Caco-2 (cell line): ENCODE measurements around the gene TNS1. TPM values are rescaled to one million over a fixed set of nuclear protein-coding genes. Genes with fewer than 3 reads are reported as not detected.

Source experiments
- BruUV-seq: library from RNA; stranded (reverse); fragments of 400-500 nt; replicated peaks from 2 replicates; lab custom pipeline; 2021; lab: Mats Ljungman, UMichigan
- CTCF ChIA-PET: fragments of 300-600 bp; sonication (Branson Sonifier 250); formaldehyde crosslinking; loops from one replicate; lab custom pipeline; 2022; ENCODE audit warnings: antibody characterized with exemption; lab: Charles Lee
- POLR2A ChIA-PET: fragments of 300-600 bp; sonication (Branson Sonifier 250); formaldehyde crosslinking; loops from one replicate; lab custom pipeline; 2022; ENCODE audit warnings: antibody characterized with exemption; lab: Charles Lee
- DNase-seq, 2 experiments: peaks; one replicate each; pipeline versions ENCODE4 v3.0.0 to v3.0.0-alpha.2; 2020 to 2022
- H3K27me3 ChIP-seq: replicated peaks from 2 replicates; pipeline ENCODE4 v1.6.0; 2011; ENCODE audit warnings: low read length; ENCODE audit not compliant: control insufficient read depth, insufficient read depth
- H3K36me3 ChIP-seq: 2 replicates; pipeline ENCODE4 v1.5.1; 2011; ENCODE audit warnings: low read length; ENCODE audit not compliant: control insufficient read depth, insufficient read depth
- H3K4me1 ChIP-seq: fragments of 250-450 bp; sonication (Bioruptor Pico); 2 replicates; pipeline ENCODE4 v1.5.1; 2020; ENCODE audit warnings: mild to moderate bottlenecking
- H3K4me3 ChIP-seq: 2 replicates; pipeline ENCODE4 v1.5.1; 2011; ENCODE audit warnings: low read depth, mild to moderate bottlenecking, control low read depth, low read length
- H3K9me3 ChIP-seq: fragments of 250-450 bp; sonication (Bioruptor Pico); 2 replicates; pipeline ENCODE4 v1.5.1; 2020; ENCODE audit warnings: mild to moderate bottlenecking, moderate library complexity
- H3K27ac Mint-ChIP-seq: one replicate; pipeline ENCODE4 v1.8.0; 2022; ENCODE audit warnings: mixed read lengths; ENCODE audit not compliant: unreplicated experiment
- H3K27me3 Mint-ChIP-seq: one replicate; pipeline ENCODE4 v1.8.0; 2022; ENCODE audit warnings: mixed read lengths; ENCODE audit not compliant: insufficient read depth, unreplicated experiment
- H3K36me3 Mint-ChIP-seq: one replicate; pipeline ENCODE4 v1.8.0; 2022; ENCODE audit warnings: mild to moderate bottlenecking, mixed read lengths; ENCODE audit not compliant: insufficient read depth, unreplicated experiment
- H3K4me1 Mint-ChIP-seq: one replicate; pipeline ENCODE4 v1.8.0; 2022; ENCODE audit warnings: low read depth, mixed read lengths; ENCODE audit not compliant: unreplicated experiment
- H3K4me3 Mint-ChIP-seq: one replicate; pipeline ENCODE4 v1.8.0; 2022; ENCODE audit warnings: mild to moderate bottlenecking, moderate library complexity, mixed read lengths; ENCODE audit not compliant: unreplicated experiment
- H3K9me3 Mint-ChIP-seq: one replicate; pipeline ENCODE4 v1.8.0; 2022; ENCODE audit warnings: mixed read lengths; ENCODE audit not compliant: unreplicated experiment
- intact Hi-C: fragments of 100-400 bp; cut with micrococcal nuclease; formaldehyde crosslinking; loops from one replicate; pipeline ENCODE4 v1.10.0; 2022; ENCODE audit not compliant: unreplicated experiment
- total RNA-seq: library from RNA; stranded (reverse); gene quantifications from 2 replicates; pipeline ENCODE4 v1.2.3, GENCODE V29; 2022
- TF ChIP-seq, protein P1 (sequence below), 2 experiments: fragments of 200-600 bp in 1 of 2; IDR thresholded peaks; 1 replicate in 1 of 2; 2 replicates in 1 of 2; pipeline versions ENCODE4 v1.5.1 to v1.8.0; 2011 to 2022; ENCODE audit warnings: antibody characterized with exemption in 1 of 2, control low read depth in 1 of 2, inconsistent platforms in 1 of 2, low read depth in 1 of 2, low read length in 1 of 2, mild to moderate bottlenecking in 1 of 2, moderate library complexity in 1 of 2; ENCODE audit not compliant: insufficient read depth in 1 of 2, severe bottlenecking in 1 of 2, unreplicated experiment in 1 of 2

Gene TNS1
- total RNA-seq, 1 experiment from 2014 or later, result 16.1 TPM

- intact Hi-C loops, result no loop called here
- TF ChIP-seq, protein P1, sequence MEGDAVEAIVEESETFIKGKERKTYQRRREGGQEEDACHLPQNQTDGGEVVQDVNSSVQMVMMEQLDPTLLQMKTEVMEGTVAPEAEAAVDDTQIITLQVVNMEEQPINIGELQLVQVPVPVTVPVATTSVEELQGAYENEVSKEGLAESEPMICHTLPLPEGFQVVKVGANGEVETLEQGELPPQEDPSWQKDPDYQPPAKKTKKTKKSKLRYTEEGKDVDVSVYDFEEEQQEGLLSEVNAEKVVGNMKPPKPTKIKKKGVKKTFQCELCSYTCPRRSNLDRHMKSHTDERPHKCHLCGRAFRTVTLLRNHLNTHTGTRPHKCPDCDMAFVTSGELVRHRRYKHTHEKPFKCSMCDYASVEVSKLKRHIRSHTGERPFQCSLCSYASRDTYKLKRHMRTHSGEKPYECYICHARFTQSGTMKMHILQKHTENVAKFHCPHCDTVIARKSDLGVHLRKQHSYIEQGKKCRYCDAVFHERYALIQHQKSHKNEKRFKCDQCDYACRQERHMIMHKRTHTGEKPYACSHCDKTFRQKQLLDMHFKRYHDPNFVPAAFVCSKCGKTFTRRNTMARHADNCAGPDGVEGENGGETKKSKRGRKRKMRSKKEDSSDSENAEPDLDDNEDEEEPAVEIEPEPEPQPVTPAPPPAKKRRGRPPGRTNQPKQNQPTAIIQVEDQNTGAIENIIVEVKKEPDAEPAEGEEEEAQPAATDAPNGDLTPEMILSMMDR (IDR thresholded peaks at IDR 0.05; ENCODE audit: insufficient read depth in 1 of 2, low read depth in 1 of 2, low read length in 1 of 2, severe bottlenecking in 1 of 2, unreplicated experiment in 1 of 2), result no peak
- no peaks in the 10 kb centered on the region for H3K9me3 ChIP-seq
- H3K27ac Mint-ChIP-seq, result no peak overlapping the region
- no peaks in the 10 kb centered on the region for H3K4me1 Mint-ChIP-seq
- BruUV-seq, result no TSS peak
- no peaks in the 10 kb centered on the region for H3K27me3 ChIP-seq
- no peak for DNase-seq
- no peaks in the 10 kb centered on the region for H3K9me3 Mint-ChIP-seq
- no peaks in the 10 kb centered on the region for H3K27me3 Mint-ChIP-seq
- POLR2A ChIA-PET, result no interaction called here
- peaks cover 6% of the 10 kb centered on the region; the same call in 1 of the 2 replicates for H3K4me1 ChIP-seq
- no peaks in the 10 kb centered on the region for H3K36me3 Mint-ChIP-seq
- CTCF ChIA-PET, result interaction anchor here (1.1 kb wide), 1 partner anchor 20 kb away, joined by 3 read pairs; no protein-coding TSS in a partner anchor
- H3K4me3 Mint-ChIP-seq, result no peak overlapping the region
- no peaks in the 10 kb centered on the region for H3K36me3 ChIP-seq
- H3K4me3 ChIP-seq, result no peak overlapping the region
Measured at GRCh38 chr2:217924346-217924901, 78.4 kb downstream of the TNS1 start.

DNA sequence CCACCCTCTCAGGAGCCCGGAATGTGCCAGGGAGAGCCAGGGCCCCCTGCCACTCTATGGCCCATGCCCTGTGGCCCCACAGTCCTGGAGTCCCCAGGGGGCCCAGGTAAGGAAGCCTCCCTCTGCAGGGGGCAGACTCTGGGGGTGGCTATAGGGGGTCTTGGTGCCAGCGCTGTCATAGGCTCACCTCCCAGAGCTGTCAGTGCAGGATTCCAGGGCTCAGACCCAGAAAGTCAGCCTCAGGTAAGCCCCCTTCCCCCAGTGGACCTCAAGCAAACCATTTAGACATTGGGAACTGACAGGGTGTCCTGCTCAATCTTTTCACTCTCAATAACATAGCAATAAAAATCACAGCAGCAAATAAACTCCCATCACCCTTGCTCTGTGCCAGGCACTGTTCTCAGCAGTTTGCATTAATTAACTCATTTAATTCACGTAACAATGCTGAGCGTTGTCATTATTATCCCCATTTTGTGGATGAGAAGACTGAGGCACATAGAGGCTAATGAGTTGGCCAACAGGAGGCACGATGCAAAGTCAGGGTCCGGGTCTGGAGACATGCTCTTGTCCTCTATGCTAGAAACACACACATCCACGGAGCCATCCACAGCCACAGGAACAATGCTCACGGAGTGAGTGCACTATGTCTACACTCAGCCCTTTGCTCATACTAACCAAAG lies 79.6 kb downstream of the TNS1 start:
- no peak overlapping the region for H3K27ac Mint-ChIP-seq
- no peak overlapping the region for H3K4me3 ChIP-seq
- H3K9me3 Mint-ChIP-seq, result no peaks in the 10 kb centered on the region
- ChIA-PET CTCF (interaction anchor here (0.7 kb wide), 1 partner anchor 9 kb away, joined by 3 read pairs; no protein-coding TSS in a partner anchor), POLR2A (no interaction called here)
- TF ChIP-seq, protein P1 (IDR thresholded peaks at IDR 0.05; ENCODE audit: insufficient read depth in 1 of 2, low read depth in 1 of 2, low read length in 1 of 2, severe bottlenecking in 1 of 2, unreplicated experiment in 1 of 2), result no peak
- no peaks in the 10 kb centered on the region for H3K27me3 ChIP-seq
- no peaks in the 10 kb centered on the region for H3K4me1 ChIP-seq
- H3K36me3 Mint-ChIP-seq, result no peaks in the 10 kb centered on the region
- H3K9me3 ChIP-seq, result no peaks in the 10 kb centered on the region
- intact Hi-C loops, result no loop called here
- no peaks in the 10 kb centered on the region for H3K36me3 ChIP-seq
- no peak for DNase-seq
- H3K4me3 Mint-ChIP-seq, result no peak overlapping the region
- H3K4me1 Mint-ChIP-seq, result no peaks in the 10 kb centered on the region
- BruUV-seq, result no TSS peak
- H3K27me3 Mint-ChIP-seq, result no peaks in the 10 kb centered on the region

DNA sequence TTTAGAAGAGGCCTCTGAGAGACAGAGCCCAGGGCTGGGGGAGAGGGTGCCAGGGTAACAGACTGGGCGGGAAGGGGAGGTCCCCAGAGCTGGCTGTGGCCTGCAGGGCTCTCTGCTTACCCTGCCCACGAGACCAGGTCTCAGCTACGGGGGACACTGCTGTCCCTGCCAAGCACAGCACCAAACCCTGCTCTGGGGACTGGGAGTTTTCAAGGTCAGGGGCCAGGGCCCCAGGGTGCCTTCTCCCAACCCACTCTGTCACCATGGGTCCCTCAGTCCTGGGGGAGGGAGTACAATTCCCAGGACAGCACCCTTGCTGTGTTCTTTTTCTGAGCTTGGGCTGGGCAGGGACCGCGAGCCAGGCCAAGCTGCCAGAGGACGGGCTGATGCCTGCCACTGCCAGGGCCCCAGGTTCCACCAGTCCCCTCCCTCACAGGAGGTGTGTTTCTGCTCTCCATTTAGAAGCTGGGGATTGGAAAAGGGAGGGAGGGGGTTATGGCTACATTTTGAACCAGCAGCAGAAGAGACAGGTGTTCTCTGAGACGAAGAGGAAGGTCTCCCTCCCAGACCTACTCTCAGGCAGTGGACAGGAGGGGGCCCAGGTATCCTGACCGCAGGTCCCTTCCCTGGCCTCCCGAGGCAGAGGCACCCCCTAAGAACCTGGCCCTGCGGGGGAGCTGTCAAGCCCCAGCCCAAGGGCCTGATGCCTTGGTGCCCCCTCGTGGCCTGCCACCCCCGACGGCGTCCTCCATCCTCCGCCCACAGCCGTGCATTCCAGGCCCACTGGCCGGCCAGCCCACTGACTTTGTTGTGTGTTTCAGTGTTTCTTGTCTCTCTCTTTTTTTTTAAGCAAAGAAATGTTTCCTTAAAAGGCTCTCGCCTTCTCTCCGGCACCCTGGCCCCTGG lies 80.4 kb downstream of the TNS1 start:
- POLR2A ChIA-PET, result no interaction called here
- peak in 1 of 2 experiments; percentile 24 for DNase-seq
- H3K9me3 Mint-ChIP-seq, result no peaks in the 10 kb centered on the region
- TF ChIP-seq, protein P1 (IDR thresholded peaks at IDR 0.05; ENCODE audit: insufficient read depth in 1 of 2, low read depth in 1 of 2, low read length in 1 of 2, severe bottlenecking in 1 of 2, unreplicated experiment in 1 of 2), result peak in 1 of 2 experiments; percentile 15
- H3K4me1 Mint-ChIP-seq, result no peaks in the 10 kb centered on the region
- no peaks in the 10 kb centered on the region for H3K36me3 Mint-ChIP-seq
- H3K4me1 ChIP-seq, result no peaks in the 10 kb centered on the region
- no peaks in the 10 kb centered on the region for H3K9me3 ChIP-seq
- no peaks in the 10 kb centered on the region for H3K36me3 ChIP-seq
- H3K4me3 ChIP-seq, result no peak overlapping the region
- intact Hi-C loops, result no loop called here
- H3K27me3 Mint-ChIP-seq, result no peaks in the 10 kb centered on the region
- no peak overlapping the region for H3K4me3 Mint-ChIP-seq
- no peak overlapping the region for H3K27ac Mint-ChIP-seq
- BruUV-seq, result no TSS peak
- CTCF ChIA-PET, result interaction anchor here (0.7 kb wide), 1 partner anchor 9 kb away, joined by 3 read pairs; no protein-coding TSS in a partner anchor
- no peaks in the 10 kb centered on the region for H3K27me3 ChIP-seq
